PFSK-1 (cell line): ENCODE data around the gene DPYD.

Experiments used
- FOXP2 ChIP-seq: optimal IDR thresholded peaks from 2 replicates; pipeline ENCODE3; 2011; ENCODE audit warnings: borderline replicate concordance, control low read depth, inconsistent platforms; ENCODE audit not compliant: insufficient read depth; ENCODE audit errors: extremely low read length, extremely low read depth
- POLR2AphosphoS5 ChIP-seq: IDR thresholded peaks from 2 replicates; pipeline ENCODE4 v1.6.1; 2012; ENCODE audit warnings: low read depth, mild to moderate bottlenecking, control low read depth, low read length, moderate library complexity
- REST ChIP-seq, 2 experiments: IDR thresholded peaks; 2 replicates each; pipeline versions ENCODE4 v1.6.1 to v1.8.0; 2011 to 2012; ENCODE audit warnings: low read depth in 2 of 2, low read length in 2 of 2, control low read depth in 1 of 2, inconsistent platforms in 1 of 2, mild to moderate bottlenecking in 1 of 2, moderate library complexity in 1 of 2; ENCODE audit not compliant: insufficient read depth in 1 of 2
- SIN3A ChIP-seq: IDR thresholded peaks from 2 replicates; pipeline ENCODE4 v1.6.1; 2012; ENCODE audit warnings: mild to moderate bottlenecking, low read length, moderate library complexity, borderline replicate concordance; ENCODE audit not compliant: insufficient read depth
- TAF1 ChIP-seq: IDR thresholded peaks from 2 replicates; pipeline ENCODE4 v1.6.1; 2012; ENCODE audit warnings: low read length, control low read depth, borderline replicate concordance; ENCODE audit not compliant: insufficient read depth

- TF ChIP-seq POLR2AphosphoS5 (no peak), REST (IDR thresholded peaks at IDR 0.05; ENCODE audit: insufficient read depth in 1 of 2, low read depth in 2 of 2, low read length in 2 of 2) (no peak), TAF1 (no peak), FOXP2 (no peak), SIN3A (no peak)
Observed at GRCh38 chr1:97105531-97105930, 815.3 kb downstream of the DPYD start.
